HEK293 (cell line): ENCODE results near the gene SPACA7.

ENCODE experiments used
- CTCF ChIP-seq: fragments of 450-650 bp; formaldehyde crosslinking; IDR thresholded peaks from 2 replicates; pipeline ENCODE4 v1.5.1; 2016; ENCODE audit warnings: missing biosample characterization, missing genetic modification characterization
- TCF7L2 ChIP-seq: IDR thresholded peaks from 2 replicates; pipeline ENCODE4 v1.6.1; 2011; ENCODE audit warnings: low read depth, mild to moderate bottlenecking, inconsistent platforms, low read length, moderate library complexity, borderline replicate concordance
- YY1 ChIP-seq: fragments of 450-650 bp; formaldehyde crosslinking; IDR thresholded peaks from 2 replicates; pipeline ENCODE4 v1.5.1; 2018; ENCODE audit warnings: missing biosample characterization, missing genetic modification characterization
- ZNF2 ChIP-seq: fragments of 450-650 bp; formaldehyde crosslinking; IDR thresholded peaks from 2 replicates; pipeline ENCODE4 v1.5.1; 2016; ENCODE audit warnings: missing biosample characterization, missing genetic modification characterization
- ZNF23 ChIP-seq: fragments of 450-650 bp; formaldehyde crosslinking; IDR thresholded peaks from 2 replicates; pipeline ENCODE4 v1.5.1; 2016; ENCODE audit warnings: missing biosample characterization, missing genetic modification characterization, borderline replicate concordance
- ZNF311 ChIP-seq: fragments of 450-650 bp; formaldehyde crosslinking; IDR thresholded peaks from 2 replicates; pipeline ENCODE4 v1.5.1; 2017; ENCODE audit warnings: missing biosample characterization, missing genetic modification characterization, borderline replicate concordance
- ZNF629 ChIP-seq: fragments of 450-650 bp; formaldehyde crosslinking; IDR thresholded peaks from 2 replicates; pipeline ENCODE4 v1.5.1; 2017; ENCODE audit warnings: missing biosample characterization, missing genetic modification characterization
- ZNF768 ChIP-seq: fragments of 450-650 bp; formaldehyde crosslinking; IDR thresholded peaks from 2 replicates; pipeline ENCODE4 v1.5.1; 2018; ENCODE audit warnings: missing biosample characterization, mild to moderate bottlenecking, missing genetic modification characterization
- ZNF785 ChIP-seq: fragments of 450-650 bp; formaldehyde crosslinking; IDR thresholded peaks from 2 replicates; pipeline ENCODE4 v1.5.1; 2016; ENCODE audit warnings: missing biosample characterization, missing genetic modification characterization
- ZSCAN23 ChIP-seq: fragments of 450-650 bp; formaldehyde crosslinking; IDR thresholded peaks from 2 replicates; pipeline ENCODE4 v1.5.1; 2016; ENCODE audit warnings: missing biosample characterization, missing genetic modification characterization

GRCh38 chr13:112330479-112331381 is 45.4 kb upstream of the SPACA7 start:
- TF ChIP-seq YY1 (tag by site-specific recombination) = no peak
- no peak for TF ChIP-seq TCF7L2
- no peak for TF ChIP-seq ZNF311
- TF ChIP-seq CTCF (tag by site-specific recombination) = no peak
- no peak for TF ChIP-seq ZSCAN23 (tag by site-specific recombination)
- TF ChIP-seq ZNF2 (tag by site-specific recombination) = no peak
- TF ChIP-seq ZNF785 (tag by site-specific recombination) = no peak
- no peak for TF ChIP-seq ZNF629
- TF ChIP-seq ZNF768 (tag by site-specific recombination) = no peak
- TF ChIP-seq ZNF23 = no peak
